NOMO-1 treated with DMSO at 0.1 percent for 48 hours (cell line): ENCODE results near the gene ANKFN1.
"Not testable (repeated sequence)": the region's sequence is repeated elsewhere in the genome, so short reads cannot be mapped to it uniquely, and the experiment has no call there.

ENCODE experiments used
- DNase-seq: peaks from one replicate; lab custom pipeline; 2025; ENCODE audit not compliant: unreplicated experiment; lab: John Stamatoyannopoulos, UW

Gene ANKFN1

GRCh38 chr17:56325313-56326000 lies 172.2 kb downstream of the ANKFN1 start:
- no peak for DNase-seq

- peak; percentile 54 for DNase-seq
Observed at GRCh38 chr17:56326001-56326359, 172.7 kb downstream of the ANKFN1 start.

GRCh38 chr17:56347639-56348038 lies 194.4 kb downstream of the ANKFN1 start:
- no peak for DNase-seq

GRCh38 chr17:56350592-56350991 lies 197.3 kb downstream of the ANKFN1 start:
- DNase-seq, result no peak

DNA sequence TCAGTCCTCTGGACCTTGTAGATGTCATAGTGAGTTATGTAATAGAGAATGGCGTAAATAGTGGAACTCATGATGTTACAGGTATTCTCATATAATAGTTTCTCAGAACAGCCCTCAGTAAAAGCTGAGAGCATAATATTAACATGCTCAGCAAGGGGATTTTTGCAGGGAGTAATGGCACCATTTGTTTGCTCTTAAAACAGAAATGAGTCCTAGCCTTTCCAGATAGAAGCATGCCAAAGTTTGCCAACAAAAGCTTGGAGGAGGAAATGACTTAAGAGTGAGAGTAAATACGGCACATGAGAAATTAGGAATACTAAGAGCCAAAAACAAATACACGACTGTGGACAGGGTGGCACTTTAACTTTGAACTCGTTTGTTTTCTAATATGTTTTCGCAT lies 198.4 kb downstream of the ANKFN1 start:
- no peak for DNase-seq

DNA sequence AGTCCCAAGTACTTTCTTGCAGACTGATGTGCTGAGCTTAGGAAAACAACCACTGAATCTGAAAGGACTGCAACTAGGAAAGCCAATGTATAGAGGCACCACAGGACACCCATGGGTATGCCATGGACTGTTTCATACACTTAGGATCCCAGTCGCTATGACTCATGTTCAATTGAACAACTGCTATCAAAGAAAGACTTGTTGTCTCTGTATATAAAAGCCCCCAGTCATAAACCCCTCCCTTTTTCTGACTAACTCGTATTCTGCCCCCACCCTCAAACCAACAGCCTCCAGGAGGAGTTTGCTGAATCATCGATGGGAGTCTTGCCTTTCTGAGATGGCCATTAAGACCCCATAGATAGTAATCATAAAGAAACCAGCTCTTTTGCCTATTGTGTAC lies 205.4 kb downstream of the ANKFN1 start:
- DNase-seq, result no peak

- DNase-seq, result no peak
Observed at GRCh38 chr17:56359518-56359917, 206.2 kb downstream of the ANKFN1 start.

GRCh38 chr17:56367366-56367765 lies 214.1 kb downstream of the ANKFN1 start:
- no peak for DNase-seq

- no peak for DNase-seq
Observed at GRCh38 chr17:56373981-56374833, 220.9 kb downstream of the ANKFN1 start.

DNA sequence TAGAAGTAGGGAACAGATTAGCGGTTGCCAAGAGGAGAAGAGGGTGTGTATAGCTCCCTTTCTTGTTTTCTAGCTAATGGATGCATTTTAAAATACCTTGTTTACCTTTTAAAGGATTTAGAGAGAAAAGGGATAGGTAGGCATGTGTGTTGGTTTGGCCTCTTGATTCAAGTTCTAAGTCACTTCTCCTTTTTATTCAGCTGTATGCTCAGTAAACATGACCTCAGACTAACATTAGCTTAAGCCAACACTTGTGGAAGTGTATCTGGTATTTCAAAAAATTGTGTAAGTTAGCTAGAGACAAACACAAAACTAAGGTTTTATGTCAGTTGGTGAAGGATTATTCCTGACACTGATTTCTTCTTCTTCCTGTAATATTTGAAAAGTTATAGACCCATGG lies 236.1 kb downstream of the ANKFN1 start:
- peak; percentile 6 for DNase-seq

GRCh38 chr17:56392321-56392720 lies 239.0 kb downstream of the ANKFN1 start:
- no peak for DNase-seq

DNA sequence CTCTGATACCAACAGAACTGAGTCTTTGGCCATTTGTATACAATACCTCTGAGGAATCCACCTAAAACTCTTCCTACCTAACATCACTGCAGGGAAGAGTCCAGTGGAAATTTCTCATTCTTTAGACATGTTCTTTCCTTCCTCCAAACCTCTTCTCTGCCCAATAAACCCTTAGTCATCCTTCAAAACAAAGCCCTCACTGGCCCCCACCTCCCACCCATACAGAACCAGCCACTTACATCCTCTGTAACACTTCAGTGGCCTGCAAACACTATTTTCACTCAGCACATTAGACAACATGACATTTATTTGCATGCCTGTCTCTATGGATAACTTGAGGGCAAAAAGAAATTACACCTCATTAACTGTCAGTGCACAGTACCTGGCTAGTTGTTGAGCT lies 239.9 kb downstream of the ANKFN1 start:
- DNase-seq, result no peak

- DNase-seq, result no peak
Observed at GRCh38 chr17:56395787-56396186, 242.5 kb downstream of the ANKFN1 start.

GRCh38 chr17:56407086-56407485 lies 253.8 kb downstream of the ANKFN1 start:
- no peak for DNase-seq

DNA sequence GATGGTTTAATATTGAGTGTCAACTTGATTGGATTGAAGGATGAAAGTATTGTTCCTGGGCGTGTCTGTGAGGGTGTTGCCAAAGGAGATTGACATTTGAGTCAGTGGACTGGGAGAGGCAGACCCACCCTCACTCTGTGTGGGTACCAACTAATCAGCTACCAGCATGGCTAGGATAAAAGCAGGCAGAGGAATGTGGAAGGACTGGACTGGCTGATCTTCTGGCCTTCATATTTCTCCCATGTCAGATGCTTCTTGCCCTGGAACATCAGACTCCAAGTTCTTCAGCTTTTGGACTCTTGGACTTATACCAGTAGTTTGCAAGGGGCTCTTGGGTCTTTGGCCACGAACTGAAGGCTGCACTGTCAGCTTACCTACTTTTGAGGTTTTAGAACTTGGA lies 259.1 kb downstream of the ANKFN1 start:
- not testable (repeated sequence) for DNase-seq

GRCh38 chr17:56416682-56417351 lies 263.5 kb downstream of the ANKFN1 start:
- no peak for DNase-seq

DNA sequence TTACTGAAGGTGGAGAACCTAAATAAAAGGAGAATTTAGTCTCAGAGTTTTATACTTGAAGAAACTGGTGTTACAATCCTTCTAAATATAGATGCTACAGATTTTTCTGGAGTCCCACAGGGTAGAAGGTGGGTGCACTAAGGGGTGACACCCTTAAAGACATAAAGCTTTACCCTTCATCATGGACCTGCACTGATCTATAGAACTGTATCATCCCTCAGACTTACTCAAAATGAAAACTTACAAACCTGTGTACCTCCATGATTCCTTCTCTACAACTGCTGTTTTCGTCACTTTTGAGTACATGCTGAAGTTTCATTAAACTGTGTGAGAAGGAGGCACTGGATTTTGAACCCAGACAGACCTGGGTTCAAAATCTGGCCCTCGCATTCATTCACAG lies 270.7 kb downstream of the ANKFN1 start:
- no peak for DNase-seq

- DNase-seq, result no peak
Observed at GRCh38 chr17:56424543-56425044, 271.3 kb downstream of the ANKFN1 start.

- DNase-seq, result no peak
Observed at GRCh38 chr17:56425483-56425882, 272.2 kb downstream of the ANKFN1 start.

- DNase-seq, result no peak
Observed at GRCh38 chr17:56426901-56427300, 273.6 kb downstream of the ANKFN1 start.

- DNase-seq, result no peak
Observed at GRCh38 chr17:56431736-56432135, 278.5 kb downstream of the ANKFN1 start.

GRCh38 chr17:56432443-56432842 lies 279.2 kb downstream of the ANKFN1 start:
- DNase-seq, result no peak
